Glomerular visceral epithelial cell (primary cell): ENCODE results near the gene L3MBTL2.

Experiments
- DNase-seq: peaks from one replicate; pipeline ENCODE4 v3.0.0-alpha.2; 2016; ENCODE audit errors: extremely low spot score

Gene L3MBTL2

GRCh38 chr22:41273128-41273527 lies 68.0 kb downstream of the L3MBTL2 start:
- DNase-seq, result no peak

GRCh38 chr22:41274856-41275255 lies 69.7 kb downstream of the L3MBTL2 start:
- no peak for DNase-seq

GRCh38 chr22:41280065-41280464 lies 75.0 kb downstream of the L3MBTL2 start:
- DNase-seq, result no peak

GRCh38 chr22:41280854-41281253 lies 75.7 kb downstream of the L3MBTL2 start:
- DNase-seq, result no peak
